ENCODE data around the gene GPA33. TPM values are rescaled to one million over a fixed set of nuclear protein-coding genes. Genes with fewer than 3 reads are reported as not detected.

GPA33 gene
- total and polyA plus RNA-seq, 8 donors: 0.03 to 51.3 (median 2.2) TPM; not detected in 4

DNA sequence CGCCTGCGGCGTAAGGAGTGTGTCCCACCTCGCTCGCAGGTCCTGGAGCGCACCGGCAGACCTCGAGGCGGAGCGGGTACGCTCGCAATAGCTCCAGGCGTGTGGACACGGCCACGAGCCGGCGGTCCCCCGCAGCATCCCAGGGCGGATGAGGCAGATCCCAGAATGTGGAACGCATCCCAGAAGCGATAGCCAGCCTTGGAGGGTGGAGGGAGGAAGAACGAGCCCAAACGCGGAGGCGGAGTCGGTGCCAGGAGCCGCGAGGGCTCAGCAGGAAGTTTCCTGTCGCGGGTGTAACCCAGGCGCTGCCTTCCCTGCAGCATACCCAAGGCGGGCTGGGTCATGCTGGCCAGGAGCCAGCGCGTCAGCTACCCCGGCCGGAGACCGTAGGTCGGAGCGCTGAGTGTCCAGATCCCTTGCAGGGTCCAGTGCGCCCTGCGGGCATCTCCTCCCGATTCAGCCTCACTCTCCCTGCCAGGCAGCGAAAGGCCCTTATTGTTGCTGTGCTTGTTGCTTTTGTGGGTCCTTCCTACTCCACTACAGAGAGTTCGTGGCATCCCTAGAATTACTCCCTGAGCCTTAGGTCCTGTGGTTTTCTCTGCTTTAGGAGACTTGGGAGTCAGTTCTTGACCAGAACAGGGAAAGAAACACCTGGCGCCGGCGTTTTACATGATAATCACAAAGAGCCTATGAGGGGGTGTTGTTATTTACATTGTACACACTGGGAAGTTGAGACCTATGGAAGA, 31.4 kb upstream of the GPA33 start:
- WGBS, 5 donors: 6 to 14% (median 9%) methylated on average over 17 to 47 of the region's 47 CpGs
- intact Hi-C loops (cut with DNase I; ENCODE audit: low total_unique reads): no loop called here
- Histone ChIP-seq H3K36me3 (no peaks in the 10 kb centered on the region), H3K9me3 (no peaks in the 10 kb centered on the region), H3K27ac (peak overlapping the region; percentile 53 to 73 (median 62)), H3K27me3 (peaks cover 0 to 20% (median 0%) of the 10 kb centered on the region in 3 donors), H3K4me1 (peaks cover 9 to 13% (median 10%) of the 10 kb centered on the region in 4 donors), H3K4me3 (peak overlapping the region; percentile 35 to 49 (median 44))
- peak; percentile 83 to 90 for DNase-seq
- TF ChIP-seq POLR2AphosphoS5 (IDR thresholded peaks at IDR 0.05) (peak in 2 of 3 donors; percentile 57 to 76), EP300 (IDR thresholded peaks at IDR 0.05) (no peak)

DNA sequence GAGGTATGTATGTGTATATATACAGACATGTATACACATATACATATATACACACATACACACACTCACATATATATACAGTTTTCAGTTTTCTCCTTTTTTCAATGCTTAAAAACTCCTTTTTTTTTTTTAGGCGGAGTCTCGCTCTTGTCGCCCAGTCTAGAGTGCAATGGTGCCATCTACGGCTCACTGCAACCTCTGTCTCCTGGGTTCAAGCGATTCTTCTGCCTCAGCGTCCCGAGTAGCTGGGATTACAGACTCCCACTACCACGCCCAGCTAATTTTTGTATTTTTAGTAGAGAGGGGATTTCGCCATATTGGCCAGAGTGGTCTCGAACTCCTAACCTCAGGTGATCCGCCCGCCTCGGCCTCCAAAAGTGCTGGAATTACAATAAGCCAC, 30.7 kb upstream of the GPA33 start:
- no peaks in the 10 kb centered on the region for H3K36me3 ChIP-seq
- H3K4me1 ChIP-seq: peaks cover 9 to 13% (median 10%) of the 10 kb centered on the region in 4 donors
- no peak for TF ChIP-seq POLR2A (IDR thresholded peaks at IDR 0.05)
- no peak for TF ChIP-seq EP300 (IDR thresholded peaks at IDR 0.05)
- TF ChIP-seq POLR2AphosphoS5 (IDR thresholded peaks at IDR 0.05): no peak
- TF ChIP-seq, protein P1, sequence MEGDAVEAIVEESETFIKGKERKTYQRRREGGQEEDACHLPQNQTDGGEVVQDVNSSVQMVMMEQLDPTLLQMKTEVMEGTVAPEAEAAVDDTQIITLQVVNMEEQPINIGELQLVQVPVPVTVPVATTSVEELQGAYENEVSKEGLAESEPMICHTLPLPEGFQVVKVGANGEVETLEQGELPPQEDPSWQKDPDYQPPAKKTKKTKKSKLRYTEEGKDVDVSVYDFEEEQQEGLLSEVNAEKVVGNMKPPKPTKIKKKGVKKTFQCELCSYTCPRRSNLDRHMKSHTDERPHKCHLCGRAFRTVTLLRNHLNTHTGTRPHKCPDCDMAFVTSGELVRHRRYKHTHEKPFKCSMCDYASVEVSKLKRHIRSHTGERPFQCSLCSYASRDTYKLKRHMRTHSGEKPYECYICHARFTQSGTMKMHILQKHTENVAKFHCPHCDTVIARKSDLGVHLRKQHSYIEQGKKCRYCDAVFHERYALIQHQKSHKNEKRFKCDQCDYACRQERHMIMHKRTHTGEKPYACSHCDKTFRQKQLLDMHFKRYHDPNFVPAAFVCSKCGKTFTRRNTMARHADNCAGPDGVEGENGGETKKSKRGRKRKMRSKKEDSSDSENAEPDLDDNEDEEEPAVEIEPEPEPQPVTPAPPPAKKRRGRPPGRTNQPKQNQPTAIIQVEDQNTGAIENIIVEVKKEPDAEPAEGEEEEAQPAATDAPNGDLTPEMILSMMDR (IDR thresholded peaks at IDR 0.05): no peak
- intact Hi-C loops (cut with DNase I; ENCODE audit: low total_unique reads): no loop called here
- no peak for DNase-seq
- H3K9me3 ChIP-seq: no peaks in the 10 kb centered on the region
- WGBS, 5 donors: 57 to 66% (median 58%) methylated on average over 13 of the region's 13 CpGs
- H3K27ac ChIP-seq: peak overlapping the region in 4 of 5 donors; percentile 53 to 73 (median 62)
- peak overlapping the region; percentile 35 to 49 (median 44) for H3K4me3 ChIP-seq
- H3K27me3 ChIP-seq: peaks cover 0 to 14% (median 0%) of the 10 kb centered on the region in 3 donors

DNA sequence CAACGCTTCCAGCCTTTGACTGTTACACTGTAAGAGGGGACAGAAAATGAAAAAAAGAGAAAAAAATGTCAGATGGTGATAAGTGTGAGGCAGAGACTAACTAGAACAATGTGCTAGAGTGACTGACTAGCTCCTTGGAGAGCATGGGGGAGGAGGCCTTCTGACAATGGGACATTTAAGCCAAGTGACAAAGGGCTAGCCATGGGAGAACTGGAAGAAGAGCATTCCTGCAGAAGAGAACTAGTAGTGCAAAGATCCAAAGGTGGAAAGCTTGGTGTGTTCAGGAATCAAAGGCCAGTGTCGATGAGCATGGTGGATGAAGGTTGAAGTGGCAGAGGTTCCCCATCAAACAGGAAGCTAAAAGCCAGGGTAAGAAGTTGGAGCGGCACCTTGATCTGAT, 29.5 kb upstream of the GPA33 start:
- Histone ChIP-seq H3K27me3 (peaks cover 0 to 19% (median 0%) of the 10 kb centered on the region in 3 donors), H3K4me3 (no peak overlapping the region), H3K36me3 (no peaks in the 10 kb centered on the region), H3K27ac (no peak overlapping the region), H3K9me3 (no peaks in the 10 kb centered on the region), H3K4me1 (peaks cover 9 to 13% (median 10%) of the 10 kb centered on the region in 4 donors)
- 94 to 100% (median 97%) methylated on average over 3 of the region's 3 CpGs for WGBS, 5 donors
- DNase-seq: no peak
- TF ChIP-seq, protein P1 (IDR thresholded peaks at IDR 0.05): no peak
- TF ChIP-seq POLR2AphosphoS5 (IDR thresholded peaks at IDR 0.05): no peak
- no peak for TF ChIP-seq EP300 (IDR thresholded peaks at IDR 0.05)
- no peak for TF ChIP-seq POLR2A (IDR thresholded peaks at IDR 0.05)
- intact Hi-C loops (cut with DNase I; ENCODE audit: low total_unique reads): no loop called here

DNA sequence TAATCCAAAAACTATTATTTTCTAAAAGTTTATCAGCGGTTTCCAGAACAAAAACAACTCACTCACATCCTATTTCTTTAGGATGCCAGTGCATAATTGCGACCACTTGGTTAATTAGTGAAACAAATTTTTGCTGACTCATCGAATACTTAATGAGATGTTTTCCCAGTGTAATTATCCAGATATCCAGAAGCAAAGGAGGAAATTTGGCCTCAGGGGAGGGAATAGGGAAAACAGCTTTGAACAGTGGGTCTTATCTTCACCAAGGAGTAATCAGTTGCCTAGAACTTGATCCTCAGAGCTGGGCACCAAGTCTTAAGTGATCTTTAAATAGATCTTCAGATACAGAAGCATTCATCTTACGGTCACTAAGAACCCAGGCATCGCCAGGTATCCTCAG, 28.0 kb upstream of the GPA33 start:
- Histone ChIP-seq H3K4me3 (no peak overlapping the region), H3K36me3 (no peaks in the 10 kb centered on the region), H3K9me3 (no peaks in the 10 kb centered on the region), H3K4me1 (peaks cover 9 to 13% (median 10%) of the 10 kb centered on the region in 4 donors), H3K27ac (no peak overlapping the region), H3K27me3 (peaks cover 0 to 19% (median 0%) of the 10 kb centered on the region in 3 donors)
- WGBS, 5 donors: 70 to 92% (median 90%) methylated on average over 5 of the region's 5 CpGs
- intact Hi-C loops (cut with DNase I; ENCODE audit: low total_unique reads): no loop called here
- TF ChIP-seq, protein P1 (IDR thresholded peaks at IDR 0.05): no peak
- TF ChIP-seq POLR2A (IDR thresholded peaks at IDR 0.05) (no peak), POLR2AphosphoS5 (IDR thresholded peaks at IDR 0.05) (no peak), EP300 (IDR thresholded peaks at IDR 0.05) (no peak)
- DNase-seq: no peak

DNA sequence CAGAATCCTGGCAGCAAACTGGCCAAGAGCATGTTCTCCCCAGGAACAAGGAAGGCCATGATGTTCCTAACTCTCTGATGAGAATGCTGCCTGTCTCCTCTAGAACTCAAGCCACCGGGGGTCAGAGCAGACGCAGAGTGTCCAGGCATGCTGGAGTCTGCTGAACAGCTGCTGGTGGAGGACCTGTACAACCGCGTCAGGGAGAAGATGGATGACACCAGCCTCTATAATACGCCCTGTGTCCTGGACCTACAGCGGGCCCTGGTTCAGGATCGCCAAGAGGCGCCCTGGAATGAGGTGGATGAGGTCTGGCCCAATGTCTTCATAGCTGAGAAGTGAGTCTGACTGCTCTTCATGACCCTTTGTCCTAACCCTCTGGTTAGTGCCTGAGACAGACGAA, 27.0 kb upstream of the GPA33 start:
- TF ChIP-seq EP300 (IDR thresholded peaks at IDR 0.05) (no peak), POLR2AphosphoS5 (IDR thresholded peaks at IDR 0.05) (no peak), POLR2A (IDR thresholded peaks at IDR 0.05) (no peak)
- TF ChIP-seq, protein P1 (IDR thresholded peaks at IDR 0.05): no peak
- no peak overlapping the region for H3K4me3 ChIP-seq
- 95 to 98% (median 95%) methylated on average over 8 to 9 of the region's 9 CpGs for WGBS, 5 donors

More for the DNA sequence above, 27.0 kb upstream of the GPA33 start:
- no peak for DNase-seq
- Histone ChIP-seq H3K9me3 (no peaks in the 10 kb centered on the region), H3K27me3 (peaks cover 0 to 19% (median 0%) of the 10 kb centered on the region in 3 donors), H3K4me1 (peaks cover 9 to 13% (median 10%) of the 10 kb centered on the region in 4 donors), H3K27ac (no peak overlapping the region), H3K36me3 (no peaks in the 10 kb centered on the region)
- intact Hi-C loops (cut with DNase I; ENCODE audit: low total_unique reads): no loop called here
